ENCODE measurements around the gene EIF3CL.
"Not testable (repeated sequence)": the region's sequence is repeated elsewhere in the genome, so short reads cannot be mapped to it uniquely, and the experiment has no call there.

GRCh38 chr16:28374281-28374680 lies 29.4 kb downstream of the EIF3CL start:
- TF ChIP-seq CTCF, POLR2A (IDR thresholded peaks at IDR 0.05): not testable (repeated sequence)

Measured in body of pancreas (tissue), 4 donors.